DMS 273 treated with DMSO at 0.1 percent for 48 hours (cell line): Measurements from ENCODE around the gene DDT.
"Not testable (repeated sequence)": the region's sequence is repeated elsewhere in the genome, so short reads cannot be mapped to it uniquely, and the experiment has no call there.

Source experiments
- DNase-seq: peaks from one replicate; lab custom pipeline; 2025; lab: John Stamatoyannopoulos, UW

Gene DDT

DNA sequence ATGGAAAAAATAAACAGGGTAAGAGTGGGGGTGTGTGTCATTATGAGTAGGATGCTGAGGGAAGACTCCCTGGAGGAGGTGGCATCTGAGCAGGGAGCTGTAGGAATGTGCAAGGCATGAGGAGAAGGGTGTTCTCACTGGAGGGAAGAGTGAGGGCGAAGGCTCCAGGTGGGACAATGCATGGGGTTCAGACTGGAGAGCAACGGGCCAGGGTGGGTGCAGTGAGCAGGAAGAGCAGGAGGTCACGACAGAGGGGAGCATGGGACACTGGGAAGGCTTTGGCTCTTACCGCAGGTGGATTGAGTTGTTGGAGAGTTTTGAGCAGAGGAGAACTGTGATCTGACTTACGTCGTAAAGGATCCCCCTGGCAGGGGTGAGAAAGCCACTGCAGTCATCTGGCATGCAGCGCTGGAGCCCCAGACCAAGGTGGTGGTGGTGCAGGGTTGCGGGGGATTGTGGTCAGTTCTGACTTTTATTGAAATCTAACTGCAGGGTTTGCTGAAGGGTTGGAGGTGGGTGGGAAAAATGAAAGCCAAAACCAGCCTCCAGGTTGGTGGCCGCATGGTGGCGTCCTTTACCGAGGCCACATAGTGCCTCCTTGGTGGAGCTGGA, 21.3 kb downstream of the DDT start:
- not testable (repeated sequence) for DNase-seq

DNA sequence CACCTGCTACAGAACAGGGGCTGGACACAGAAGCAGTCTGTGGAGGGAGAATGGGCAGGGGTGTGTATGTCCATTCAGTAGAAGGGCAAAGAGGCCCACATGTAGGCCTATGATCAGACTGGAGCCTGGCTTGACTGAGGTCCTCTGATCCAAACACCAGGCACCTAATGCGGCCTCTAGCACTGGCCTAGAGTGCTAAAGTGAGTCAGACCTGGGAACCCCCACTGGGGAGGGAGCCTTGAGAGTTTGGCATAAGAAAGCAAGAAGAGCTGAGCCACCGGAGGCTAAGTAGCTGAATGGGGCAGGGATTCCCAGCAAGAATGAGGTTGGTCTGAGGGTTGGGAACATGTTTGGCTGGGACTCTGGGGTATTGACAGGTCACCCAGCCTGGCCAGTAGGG, 22.9 kb downstream of the DDT start:
- not testable (repeated sequence) for DNase-seq

DNA sequence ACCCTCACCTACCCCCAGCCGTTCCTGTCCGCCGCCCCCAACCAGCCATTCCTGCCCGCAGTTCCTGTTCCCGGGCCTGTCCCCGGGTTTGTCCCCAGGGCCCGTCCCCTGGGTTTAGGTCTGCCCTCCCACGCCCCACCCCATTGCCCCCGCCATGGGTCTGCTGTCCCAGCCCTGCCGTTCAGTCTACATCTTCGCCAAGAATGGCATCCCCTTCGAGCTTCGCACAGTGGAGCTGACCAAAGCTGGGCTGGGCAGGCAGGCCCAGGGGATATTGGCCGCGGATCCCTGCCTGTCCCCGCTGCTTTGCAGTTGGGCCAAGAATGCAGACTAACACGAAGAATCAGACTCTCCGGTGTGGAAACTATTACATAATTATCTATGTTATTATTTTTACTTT, 24.5 kb downstream of the DDT start:
- not testable (repeated sequence) for DNase-seq

DNA sequence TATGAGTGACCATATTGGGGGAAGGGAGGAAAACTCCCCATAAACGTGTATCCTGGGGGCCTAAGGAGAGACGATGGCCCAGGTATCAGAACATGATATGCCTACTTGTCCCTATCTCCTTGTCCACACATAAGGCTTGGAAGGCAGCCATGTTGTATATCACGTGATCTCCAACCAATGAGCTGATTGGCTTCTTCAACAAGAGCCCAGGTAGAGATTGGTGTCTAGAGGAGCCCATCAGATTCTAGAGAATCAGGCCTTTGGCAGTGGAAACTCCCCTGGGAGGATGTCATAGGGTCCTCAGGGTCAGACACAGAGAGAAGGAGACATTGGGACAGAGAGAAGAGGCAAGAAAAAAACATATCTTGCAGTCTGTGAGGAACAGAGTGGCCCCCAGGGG, 26.9 kb downstream of the DDT start:
- not testable (repeated sequence) for DNase-seq

DNA sequence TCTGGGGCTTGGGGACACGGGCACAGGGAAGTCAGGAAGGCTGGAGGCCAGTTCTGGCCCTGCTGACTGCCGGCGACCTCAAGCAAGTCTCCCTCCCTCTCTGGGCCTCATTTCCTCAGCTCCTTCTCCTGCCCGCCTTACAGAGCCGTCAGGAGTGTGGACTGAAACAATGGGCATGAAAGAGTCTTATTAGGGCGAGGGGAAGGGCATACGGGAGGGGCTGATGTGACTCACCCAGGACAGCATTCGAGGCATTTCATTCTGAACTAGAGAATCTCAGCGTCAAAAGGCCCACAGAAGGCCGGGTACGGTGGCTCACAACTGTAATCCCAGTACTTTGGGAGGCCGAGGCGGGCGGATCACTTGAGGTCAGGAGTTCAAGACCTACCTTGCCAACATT, 34.1 kb downstream of the DDT start:
- DNase-seq: not testable (repeated sequence)

DNA sequence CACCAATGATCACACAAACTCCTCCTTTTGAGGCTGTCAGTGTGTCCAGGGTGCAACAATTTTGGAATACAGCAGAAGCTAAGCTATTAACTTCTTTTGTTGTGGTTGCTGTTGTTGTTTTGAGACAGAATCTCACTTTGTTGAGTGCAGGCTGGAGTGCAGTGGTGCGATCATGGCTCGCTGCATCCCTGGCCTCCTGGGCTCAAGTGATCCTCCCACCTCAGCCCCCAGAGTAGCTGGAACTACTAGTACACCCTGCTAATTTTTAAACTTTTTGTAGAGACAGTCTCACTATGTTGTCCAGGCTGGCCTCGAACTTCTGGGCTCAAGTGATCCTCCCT, 35.3 kb downstream of the DDT start:
- DNase-seq: no peak

DNA sequence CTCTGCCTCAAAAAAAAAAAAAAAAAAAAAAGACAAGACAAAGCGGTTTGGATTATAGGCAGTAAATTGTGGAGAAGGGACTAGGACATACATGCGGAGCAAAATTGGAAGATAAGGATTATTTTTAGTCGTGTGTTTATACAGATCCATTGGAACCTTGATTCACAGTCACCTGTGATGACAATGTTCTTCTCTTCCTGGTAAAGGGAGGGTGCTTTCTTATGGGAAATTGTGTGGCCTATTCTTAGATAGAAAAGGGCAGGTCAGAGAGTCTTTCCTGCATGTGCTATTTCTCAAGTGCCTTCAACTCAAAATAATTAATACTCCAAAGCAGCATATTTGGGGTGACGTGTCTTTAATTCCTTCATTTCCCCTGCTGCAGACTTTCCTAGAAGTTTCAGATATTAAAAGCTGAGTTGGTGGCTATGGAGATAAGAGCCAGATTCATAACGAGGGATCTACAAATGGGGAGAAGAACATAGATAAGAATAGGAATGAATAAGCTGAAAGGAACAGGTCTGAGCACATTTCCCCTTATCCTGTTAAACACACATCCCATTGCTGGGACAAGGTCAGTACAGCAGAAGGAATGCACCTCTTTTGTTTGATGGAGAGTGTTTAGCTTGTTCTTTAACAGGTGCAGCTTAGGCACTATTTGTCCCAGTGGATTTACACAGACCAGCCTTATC, 35.8 kb downstream of the DDT start:
- no peak for DNase-seq

DNA sequence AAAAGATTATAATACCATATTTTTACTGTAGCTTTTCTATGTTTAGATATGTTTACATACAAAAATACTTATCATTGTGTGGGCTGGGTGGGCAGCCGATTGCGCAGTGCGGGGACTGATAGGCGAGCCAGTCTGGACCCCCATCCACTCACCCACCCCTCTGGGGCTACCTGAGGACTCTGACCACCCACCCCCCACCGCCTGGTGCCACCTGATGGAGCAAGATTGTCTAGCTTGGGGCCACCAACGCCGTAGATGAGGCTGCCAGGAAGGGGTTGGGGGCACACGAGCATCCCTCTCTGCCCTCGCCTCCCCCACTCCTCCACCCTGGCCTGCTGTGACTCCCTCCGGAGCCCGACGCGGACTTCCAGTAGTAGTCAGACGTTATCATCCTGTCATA, 47.7 kb downstream of the DDT start:
- no peak for DNase-seq

DNA sequence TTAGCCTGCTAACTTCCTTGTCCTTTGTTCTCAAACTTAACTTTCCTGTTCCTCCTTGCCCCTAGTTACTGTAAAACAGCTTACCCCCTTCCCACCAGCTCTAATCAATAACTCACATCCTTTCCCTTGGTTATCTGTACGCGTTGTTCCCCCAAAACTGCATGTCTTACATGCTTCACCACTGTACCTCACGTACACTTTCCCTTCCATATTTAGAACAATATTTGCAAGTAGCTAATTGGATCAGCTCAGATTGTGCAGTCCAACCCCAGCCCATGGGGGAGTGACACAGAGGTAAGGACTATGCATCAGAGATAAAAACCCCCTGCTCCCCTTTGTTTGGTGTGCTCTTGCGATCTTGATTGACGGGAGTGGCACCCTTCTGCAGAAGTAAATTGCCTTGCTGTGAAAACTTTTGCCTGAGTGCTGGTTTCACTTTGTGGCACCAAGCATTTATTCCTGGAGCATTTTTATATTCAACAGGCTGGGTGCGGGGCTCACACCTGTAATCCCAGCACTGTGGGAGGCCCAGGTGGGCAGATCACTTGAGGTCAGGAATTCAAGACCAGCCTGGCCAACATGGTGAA, 49.1 kb downstream of the DDT start:
- no peak for DNase-seq

DNA sequence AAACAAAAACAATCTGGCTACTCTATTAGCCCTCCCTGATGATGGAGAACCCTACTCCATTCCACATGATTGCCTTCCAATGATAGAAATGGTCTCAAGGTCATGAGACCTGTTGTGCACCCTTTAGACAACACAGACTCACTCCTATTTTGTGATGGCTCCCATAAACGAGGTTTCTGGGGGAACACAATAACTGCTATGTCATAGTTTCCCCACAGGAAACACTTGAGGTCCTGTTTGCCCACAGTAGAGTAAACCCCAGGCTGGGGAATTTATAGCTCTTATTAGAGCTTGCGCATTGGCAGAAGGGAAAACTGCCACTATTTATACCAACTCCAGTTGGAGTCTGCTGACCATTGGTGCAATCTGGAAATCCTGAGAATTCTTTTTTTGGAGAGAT, 51.3 kb downstream of the DDT start:
- DNase-seq: no peak

DNA sequence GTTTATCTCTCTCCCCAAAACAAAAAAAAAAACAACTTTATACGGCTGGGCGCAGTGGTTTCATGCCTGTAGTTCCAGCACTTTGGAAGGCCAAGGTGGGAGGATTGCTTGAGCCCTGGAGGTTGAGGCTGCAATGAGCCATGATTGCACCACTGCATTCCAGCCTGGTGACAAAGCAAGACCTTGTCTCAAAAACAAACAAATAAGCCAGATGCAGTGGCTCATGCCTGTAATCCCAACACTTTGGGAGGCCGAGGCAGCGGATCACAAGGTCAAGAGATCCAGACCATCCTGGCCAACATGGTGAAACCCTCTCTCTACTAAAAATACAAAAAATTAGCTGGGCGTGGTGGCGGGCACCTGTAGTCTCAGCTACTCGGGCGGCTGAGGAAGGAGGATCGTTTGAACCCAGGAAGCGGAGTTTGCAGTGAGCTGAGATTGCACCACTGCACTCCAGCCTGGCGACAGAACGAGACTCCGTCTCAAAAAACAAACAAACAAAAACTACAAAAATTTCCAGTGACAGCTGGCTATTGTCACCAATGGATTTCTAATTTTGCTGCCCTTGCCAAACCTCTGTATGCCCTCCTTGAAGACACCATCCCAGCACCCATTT, 52.5 kb downstream of the DDT start:
- not testable (repeated sequence) for DNase-seq
